GM12873 (cell line): ENCODE measurements around the gene TMEM123.

Experiments used
- CTCF ChIP-seq: IDR thresholded peaks from 2 replicates; pipeline ENCODE4 v1.5.1; 2012; ENCODE audit warnings: low read depth, mild to moderate bottlenecking, moderate library complexity, low read length, control low read depth; ENCODE audit not compliant: insufficient read depth; ENCODE audit errors: missing control alignments

Gene TMEM123

GRCh38 chr11:102426570-102426969 lies 26.0 kb downstream of the TMEM123 start:
- TF ChIP-seq CTCF, result no peak

GRCh38 chr11:102426000-102426399 lies 26.6 kb downstream of the TMEM123 start:
- TF ChIP-seq CTCF, result no peak

- TF ChIP-seq CTCF, result no peak
Measured at GRCh38 chr11:102423936-102424335, 28.6 kb downstream of the TMEM123 start.

- TF ChIP-seq CTCF, result no peak
Measured at GRCh38 chr11:102422817-102423712, 29.5 kb downstream of the TMEM123 start.

DNA sequence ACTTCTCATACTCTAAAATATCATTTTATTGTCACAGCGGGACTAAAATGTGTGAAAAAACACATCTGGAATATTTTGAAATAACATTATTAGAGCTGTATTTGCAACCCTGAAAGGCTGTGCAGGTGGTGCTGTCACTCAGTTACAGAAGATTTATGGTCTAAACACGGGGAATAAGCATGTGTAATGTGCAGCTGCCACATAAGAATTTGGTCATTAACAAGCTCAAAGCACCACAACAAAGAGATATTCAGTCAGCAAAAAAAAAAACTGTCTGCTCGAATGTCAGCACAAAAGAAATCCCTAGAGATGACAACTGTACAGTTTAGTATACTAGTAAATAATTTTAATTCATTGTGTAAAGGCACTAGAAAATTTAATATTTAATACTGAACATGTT lies 31.3 kb downstream of the TMEM123 start:
- no peak for TF ChIP-seq CTCF

DNA sequence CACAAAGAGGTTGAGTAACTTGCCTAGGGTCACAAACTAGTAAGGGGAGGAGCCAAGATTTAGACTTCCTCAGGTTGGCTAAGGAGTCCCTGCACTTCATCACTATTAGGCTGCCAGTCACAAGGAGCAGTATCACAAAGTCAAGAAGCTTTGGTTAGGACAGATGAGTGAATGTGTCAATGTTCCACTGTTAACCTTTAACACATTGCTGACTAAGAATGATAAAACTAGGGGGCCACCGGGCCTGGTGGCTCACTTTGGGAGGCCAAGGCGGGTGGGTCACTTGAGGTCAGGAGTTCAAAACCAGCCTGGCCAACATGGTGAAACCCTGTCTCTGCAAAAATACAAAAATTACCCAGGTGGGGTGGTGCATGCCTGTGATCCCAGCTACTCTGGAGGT lies 32.0 kb downstream of the TMEM123 start:
- TF ChIP-seq CTCF, result no peak

GRCh38 chr11:102419181-102419580 lies 33.4 kb downstream of the TMEM123 start:
- no peak for TF ChIP-seq CTCF
